Activated CD8-positive, alpha-beta memory T cell treated with anti-CD3 and anti-CD28 coated beads, Interleukin-2, amount 50 U/mL, for 1 hour (primary cell): ENCODE data around the gene TMEM179.
A peak's percentile ranks its signal among the peaks of the same experiment; 100 is the strongest.

Source experiments
- DNase-seq: peaks from one replicate; pipeline ENCODE4 v3.0.0-alpha.2; 2020; ENCODE audit errors: extremely low read depth

Gene TMEM179

GRCh38 chr14:104569435-104569834 lies 35.1 kb downstream of the TMEM179 start:
- DNase-seq = no peak

- DNase-seq = no peak
Observed at GRCh38 chr14:104568620-104569019, 36.0 kb downstream of the TMEM179 start.

GRCh38 chr14:104567957-104568225 lies 36.7 kb downstream of the TMEM179 start:
- DNase-seq = no peak

DNA sequence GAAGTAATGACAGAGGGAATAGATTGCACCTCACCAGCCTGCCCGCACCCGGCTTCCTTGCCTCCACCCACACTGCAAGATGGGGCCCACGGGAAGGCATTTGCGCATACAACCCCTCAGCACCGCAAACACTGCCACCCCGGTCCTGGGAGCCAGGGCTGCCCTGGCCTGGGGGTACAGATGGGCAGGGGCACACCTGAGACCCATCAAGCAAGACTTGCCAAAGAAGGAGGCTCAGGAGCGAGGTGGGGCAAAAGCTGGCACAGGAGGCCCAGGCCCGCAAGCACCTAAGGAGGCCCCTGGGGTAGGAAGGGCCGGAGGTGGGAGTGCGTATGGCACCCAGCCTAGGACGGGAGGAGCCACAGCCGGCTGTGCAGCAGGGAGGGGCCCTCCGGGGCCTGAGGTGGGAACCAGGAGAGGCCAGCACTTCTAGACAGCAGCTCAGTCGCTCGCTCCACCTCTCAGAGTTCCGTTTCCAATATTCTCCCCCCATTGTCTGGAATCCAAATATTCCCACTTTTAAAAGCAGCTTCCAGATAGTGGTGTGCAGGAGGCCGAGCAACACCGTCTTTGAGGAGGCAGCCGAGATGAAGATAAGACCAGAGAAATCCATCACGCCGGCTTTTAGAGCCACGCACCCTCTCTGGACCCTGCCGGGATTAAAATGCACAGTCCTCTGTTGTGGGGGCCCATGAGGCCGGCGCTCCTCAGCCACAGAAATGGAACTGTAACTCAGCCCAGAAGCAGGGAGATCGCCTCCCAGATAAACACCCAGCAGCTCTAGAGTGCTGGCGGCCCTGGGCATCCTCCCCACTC lies 37.2 kb downstream of the TMEM179 start:
- no peak for DNase-seq

- no peak for DNase-seq
Observed at GRCh38 chr14:104564744-104565679, 39.6 kb downstream of the TMEM179 start.

GRCh38 chr14:104563742-104564615 lies 40.6 kb downstream of the TMEM179 start:
- DNase-seq = peak; percentile 17

DNA sequence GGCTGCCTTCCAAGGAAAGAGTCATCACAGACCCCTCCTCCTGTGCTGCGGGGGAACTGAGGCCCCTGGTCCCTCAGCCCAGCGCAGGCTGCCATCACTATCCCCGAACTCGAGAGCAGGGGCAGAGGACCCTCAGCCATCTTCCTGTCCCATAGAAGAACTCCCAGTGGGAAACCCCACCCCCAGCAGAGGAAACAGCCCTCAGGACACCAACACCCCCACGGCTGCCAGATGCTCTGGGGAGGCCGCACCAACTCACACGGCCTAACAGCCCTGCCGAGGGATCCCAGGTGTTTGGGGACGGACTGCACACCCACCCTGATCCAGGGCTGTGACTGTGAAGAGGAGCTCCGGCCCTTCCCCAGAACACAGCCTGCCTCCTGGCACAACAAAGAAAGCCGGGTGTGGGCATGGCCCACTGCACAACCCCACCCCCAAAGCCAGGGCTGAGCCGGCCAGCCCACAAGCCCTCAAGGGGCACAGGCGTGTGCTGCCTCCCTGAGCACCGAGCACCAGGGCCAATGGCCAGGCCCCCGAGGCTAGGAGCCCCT lies 41.3 kb downstream of the TMEM179 start:
- no peak for DNase-seq

GRCh38 chr14:104562606-104563005 lies 42.0 kb downstream of the TMEM179 start:
- DNase-seq = no peak

- no peak for DNase-seq
Observed at GRCh38 chr14:104561632-104562495, 42.7 kb downstream of the TMEM179 start.

- no peak for DNase-seq
Observed at GRCh38 chr14:104561124-104561557, 43.4 kb downstream of the TMEM179 start.

- DNase-seq = no peak
Observed at GRCh38 chr14:104560586-104560945, 44.0 kb downstream of the TMEM179 start.

DNA sequence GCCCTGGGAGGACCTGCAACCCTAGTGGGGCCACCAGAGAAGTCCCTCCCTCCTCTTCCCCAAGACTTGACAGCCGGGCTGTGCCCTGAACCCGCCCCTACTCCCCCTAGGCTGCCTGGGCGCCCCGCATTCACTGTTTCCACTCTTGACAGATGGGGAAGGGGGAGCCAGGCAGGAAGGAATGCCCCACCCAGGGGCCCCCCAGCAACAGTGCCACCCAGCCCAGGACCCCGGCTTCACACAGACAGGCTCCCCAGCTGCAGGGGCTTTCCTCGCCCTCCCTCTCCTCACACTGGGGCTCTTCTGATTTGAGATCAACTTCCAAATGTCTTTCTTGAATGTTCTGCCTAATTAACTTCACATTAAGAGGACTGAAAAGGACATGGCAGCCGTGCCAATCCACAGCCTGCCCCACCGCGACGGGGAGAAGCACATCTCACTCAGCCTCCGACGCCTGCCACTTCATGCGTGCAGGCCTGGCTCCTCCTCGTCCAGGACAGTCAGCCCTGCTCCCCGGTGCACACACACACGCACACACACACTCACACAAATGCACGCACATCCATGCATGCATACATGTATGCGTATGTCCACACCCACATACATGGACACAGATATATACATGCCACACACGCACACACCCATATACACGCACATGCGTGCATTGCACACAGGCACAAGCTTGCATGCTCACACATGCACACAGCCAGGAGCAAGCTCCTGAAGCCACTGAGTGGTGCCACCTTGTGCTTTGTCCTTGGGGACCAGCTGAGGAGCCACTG lies 44.6 kb downstream of the TMEM179 start:
- DNase-seq = no peak

DNA sequence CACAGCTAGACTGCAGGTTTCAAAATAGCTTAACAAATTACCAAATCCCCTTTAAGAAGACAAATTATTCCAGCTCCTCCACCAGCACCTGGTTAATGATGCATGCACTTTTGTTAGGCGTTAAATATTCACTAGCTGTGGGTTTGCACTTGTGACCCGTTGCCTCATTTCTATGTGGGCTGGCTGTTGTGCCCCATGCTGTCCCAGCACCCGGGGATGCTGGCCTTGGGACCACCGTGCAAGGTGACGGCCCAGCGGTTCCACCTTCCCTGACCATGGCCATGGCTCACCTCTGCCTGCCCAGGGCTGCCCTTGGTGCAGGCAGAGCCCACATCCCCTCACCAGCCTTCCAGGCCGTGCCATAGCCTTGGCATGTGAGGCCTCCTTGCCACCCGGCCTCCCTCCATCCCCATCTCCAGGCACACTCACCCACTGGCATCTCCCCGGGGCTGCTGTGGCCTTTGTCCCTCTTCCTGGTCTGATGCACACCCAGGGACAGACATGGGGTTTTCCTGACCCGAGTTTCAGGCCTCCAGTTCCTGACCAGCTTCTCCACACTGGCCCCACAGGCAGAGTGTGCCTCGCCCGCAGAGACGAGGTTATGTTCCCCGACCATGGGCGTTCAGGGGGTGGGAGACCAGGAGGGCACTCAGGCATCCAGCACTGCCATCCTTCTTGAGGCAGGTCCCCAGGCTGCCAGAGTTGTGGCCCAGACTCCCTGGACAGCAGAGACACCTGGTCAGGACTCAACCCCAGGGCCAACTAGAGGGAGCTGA lies 45.4 kb downstream of the TMEM179 start:
- no peak for DNase-seq

- DNase-seq = no peak
Observed at GRCh38 chr14:104558231-104559027, 46.1 kb downstream of the TMEM179 start.

- DNase-seq = no peak
Observed at GRCh38 chr14:104557766-104558165, 46.8 kb downstream of the TMEM179 start.

GRCh38 chr14:104557086-104557485 lies 47.5 kb downstream of the TMEM179 start:
- no peak for DNase-seq

- no peak for DNase-seq
Observed at GRCh38 chr14:104556256-104557021, 48.1 kb downstream of the TMEM179 start.
